HCT116 (cell line): ENCODE results near the gene PDE10A.

Experiments
- SRF ChIP-seq: IDR thresholded peaks from 2 replicates; pipeline ENCODE4 v1.6.1; 2012; ENCODE audit warnings: low read depth
- ZNF274 ChIP-seq: fragments of 200-500 bp; sonication (Bioruptor generic); IDR thresholded peaks from 2 replicates; pipeline ENCODE4 v1.6.1; 2014; ENCODE audit warnings: mild to moderate bottlenecking, low read depth, low read length, inconsistent platforms
- TF ChIP-seq, protein P1 (sequence below), 3 experiments: fragments of 200-600 bp in 1 of 3; sonication (generic) in 1 of 3; IDR thresholded peaks in 2 of 3; conservative IDR thresholded peaks in 1 of 3; 2 replicates each; pipeline ENCODE4 v1.5.1; 2012 to 2017; ENCODE audit warnings: low read depth in 2 of 3, low read length in 2 of 3, antibody characterized with exemption in 1 of 3, borderline replicate concordance in 1 of 3, control low read depth in 1 of 3, mild to moderate bottlenecking in 1 of 3, mixed read lengths in 1 of 3, mixed run types in 1 of 3, moderate library complexity in 1 of 3; ENCODE audit not compliant: insufficient read depth in 1 of 3

- TF ChIP-seq, protein P1, sequence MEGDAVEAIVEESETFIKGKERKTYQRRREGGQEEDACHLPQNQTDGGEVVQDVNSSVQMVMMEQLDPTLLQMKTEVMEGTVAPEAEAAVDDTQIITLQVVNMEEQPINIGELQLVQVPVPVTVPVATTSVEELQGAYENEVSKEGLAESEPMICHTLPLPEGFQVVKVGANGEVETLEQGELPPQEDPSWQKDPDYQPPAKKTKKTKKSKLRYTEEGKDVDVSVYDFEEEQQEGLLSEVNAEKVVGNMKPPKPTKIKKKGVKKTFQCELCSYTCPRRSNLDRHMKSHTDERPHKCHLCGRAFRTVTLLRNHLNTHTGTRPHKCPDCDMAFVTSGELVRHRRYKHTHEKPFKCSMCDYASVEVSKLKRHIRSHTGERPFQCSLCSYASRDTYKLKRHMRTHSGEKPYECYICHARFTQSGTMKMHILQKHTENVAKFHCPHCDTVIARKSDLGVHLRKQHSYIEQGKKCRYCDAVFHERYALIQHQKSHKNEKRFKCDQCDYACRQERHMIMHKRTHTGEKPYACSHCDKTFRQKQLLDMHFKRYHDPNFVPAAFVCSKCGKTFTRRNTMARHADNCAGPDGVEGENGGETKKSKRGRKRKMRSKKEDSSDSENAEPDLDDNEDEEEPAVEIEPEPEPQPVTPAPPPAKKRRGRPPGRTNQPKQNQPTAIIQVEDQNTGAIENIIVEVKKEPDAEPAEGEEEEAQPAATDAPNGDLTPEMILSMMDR (IDR thresholded peaks at IDR 0.05 in 2 of 3, conservative IDR thresholded peaks at IDR 0.05 in 1 of 3; ENCODE audit: borderline replicate concordance in 1 of 3, insufficient read depth in 1 of 3, low read depth in 2 of 3, low read length in 2 of 3) = no peak
- TF ChIP-seq SRF (no peak), ZNF274 (no peak)
Observed at GRCh38 chr6:165389534-165389933, 273.5 kb downstream of the PDE10A start.
